Smooth muscle cell (in vitro differentiated cells): ENCODE measurements around the gene FAM107B. TPM values are rescaled to one million over a fixed set of nuclear protein-coding genes. Genes with fewer than 3 reads are reported as not detected.

Experiments used
- DNase-seq: peaks from one replicate; lab custom pipeline; 2025; ENCODE audit not compliant: unreplicated experiment; lab: John Stamatoyannopoulos, UW
- H2AFZ ChIP-seq: fragments of 200-600 bp; sonication (generic); 2 replicates; pipeline ENCODE4 v1.6.0; 2016; ENCODE audit warnings: antibody characterized with exemption, low read depth, mild to moderate bottlenecking
- H3F3A ChIP-seq: fragments of 200-600 bp; sonication (generic); 2 replicates; pipeline ENCODE4 v1.6.0; 2017; ENCODE audit warnings: antibody characterized with exemption, low read depth
- H3K27ac ChIP-seq: fragments of 200-600 bp; sonication (generic); 2 replicates; pipeline ENCODE4 v1.5.1; 2016; ENCODE audit warnings: low read depth, mild to moderate bottlenecking
- H3K27me3 ChIP-seq: fragments of 200-600 bp; sonication (generic); 2 replicates; pipeline ENCODE4 v1.6.1; 2016; ENCODE audit warnings: low read depth, mild to moderate bottlenecking
- H3K36me3 ChIP-seq: fragments of 200-600 bp; sonication (generic); 2 replicates; pipeline ENCODE4 v1.5.1; 2016; ENCODE audit warnings: low read depth
- H3K4me1 ChIP-seq: fragments of 200-600 bp; sonication (generic); 2 replicates; pipeline ENCODE4 v1.5.1; 2016; ENCODE audit warnings: low read depth
- H3K4me2 ChIP-seq: fragments of 200-600 bp; sonication (generic); 2 replicates; pipeline ENCODE4 v1.6.0; 2016; ENCODE audit warnings: mild to moderate bottlenecking
- H3K4me3 ChIP-seq: fragments of 200-600 bp; sonication (generic); 2 replicates; pipeline ENCODE4 v1.5.1; 2016; ENCODE audit warnings: mild to moderate bottlenecking
- H3K79me2 ChIP-seq: fragments of 200-600 bp; sonication (generic); 2 replicates; pipeline ENCODE4 v1.6.0; 2016; ENCODE audit warnings: low read depth, mild to moderate bottlenecking
- H3K9ac ChIP-seq: fragments of 200-600 bp; sonication (generic); 2 replicates; pipeline ENCODE4 v1.6.0; 2016; ENCODE audit warnings: low read depth
- H3K9me3 ChIP-seq: fragments of 200-600 bp; sonication (generic); replicated peaks from 2 replicates; pipeline ENCODE4 v1.5.1; 2016; ENCODE audit warnings: low read depth
- H4K20me1 ChIP-seq: fragments of 200-600 bp; sonication (generic); 2 replicates; pipeline ENCODE4 v1.6.0; 2016; ENCODE audit warnings: low read depth
- WGBS: methylation state at CpG from one replicate; pipeline ENCODE4 v1.1.7; 2016; ENCODE audit warnings: low lambda C conversion rate; 5-methylcytosine and 5-hydroxymethylcytosine counted together
- polyA plus RNA-seq: library from polyadenylated mRNA; unstranded; fragments of >200 nt; fragmentation: Nextera tagmentation; extraction: Ambion mirVana; gene quantifications from 2 replicates; pipeline ENCODE4 v1.2.1, GENCODE V29; 2016
- total RNA-seq: library from RNA; depleted of rRNA; stranded (reverse); fragments of >200 nt; gene quantifications from 2 replicates; pipeline ENCODE4 v1.2.3, GENCODE V29; 2014
- TF ChIP-seq, protein P1 (sequence below): fragments of 200-600 bp; sonication (generic); IDR thresholded peaks from 2 replicates; pipeline ENCODE4 v1.5.1; 2017; ENCODE audit warnings: borderline replicate concordance, mild to moderate bottlenecking, antibody characterized with exemption; ENCODE audit not compliant: insufficient read depth, poor library complexity, severe bottlenecking

The FAM107B gene
- total and polyA plus RNA-seq, 2 experiments from 2014 or later, result 8.7 to 9.0 TPM

DNA sequence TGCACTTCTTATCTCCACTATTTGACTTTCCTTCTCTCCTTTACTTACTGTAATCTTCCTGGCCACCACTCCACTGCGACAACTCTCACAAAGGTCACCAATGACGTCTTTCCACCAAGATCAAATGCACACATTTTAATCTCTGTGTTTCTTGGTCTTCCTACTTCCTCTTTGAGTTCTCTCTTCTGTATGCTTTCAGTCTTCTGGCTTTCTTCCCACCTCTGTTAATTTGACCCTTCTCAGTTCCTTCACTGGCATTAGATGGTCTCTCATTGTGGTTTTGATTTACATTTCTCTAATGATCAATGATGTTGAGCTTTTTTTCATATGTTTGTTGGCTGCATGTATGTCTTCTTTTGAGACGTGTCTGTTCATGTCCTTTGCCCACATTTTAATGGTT is 31.9 kb downstream of the FAM107B start:
- DNase-seq, result no peak
- H3F3A ChIP-seq, result no peaks in the 10 kb centered on the region
- H3K27ac ChIP-seq, result no peak overlapping the region
- no peak overlapping the region for H3K9ac ChIP-seq
- TF ChIP-seq, protein P1, sequence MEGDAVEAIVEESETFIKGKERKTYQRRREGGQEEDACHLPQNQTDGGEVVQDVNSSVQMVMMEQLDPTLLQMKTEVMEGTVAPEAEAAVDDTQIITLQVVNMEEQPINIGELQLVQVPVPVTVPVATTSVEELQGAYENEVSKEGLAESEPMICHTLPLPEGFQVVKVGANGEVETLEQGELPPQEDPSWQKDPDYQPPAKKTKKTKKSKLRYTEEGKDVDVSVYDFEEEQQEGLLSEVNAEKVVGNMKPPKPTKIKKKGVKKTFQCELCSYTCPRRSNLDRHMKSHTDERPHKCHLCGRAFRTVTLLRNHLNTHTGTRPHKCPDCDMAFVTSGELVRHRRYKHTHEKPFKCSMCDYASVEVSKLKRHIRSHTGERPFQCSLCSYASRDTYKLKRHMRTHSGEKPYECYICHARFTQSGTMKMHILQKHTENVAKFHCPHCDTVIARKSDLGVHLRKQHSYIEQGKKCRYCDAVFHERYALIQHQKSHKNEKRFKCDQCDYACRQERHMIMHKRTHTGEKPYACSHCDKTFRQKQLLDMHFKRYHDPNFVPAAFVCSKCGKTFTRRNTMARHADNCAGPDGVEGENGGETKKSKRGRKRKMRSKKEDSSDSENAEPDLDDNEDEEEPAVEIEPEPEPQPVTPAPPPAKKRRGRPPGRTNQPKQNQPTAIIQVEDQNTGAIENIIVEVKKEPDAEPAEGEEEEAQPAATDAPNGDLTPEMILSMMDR, result no peak
- H3K79me2 ChIP-seq, result no peaks in the 10 kb centered on the region
- no peak overlapping the region for H3K4me3 ChIP-seq
- H3K4me1 ChIP-seq, result no peaks in the 10 kb centered on the region
- H3K9me3 ChIP-seq, result no peaks in the 10 kb centered on the region
- no peaks in the 10 kb centered on the region for H3K27me3 ChIP-seq
- no peaks in the 10 kb centered on the region for H3K36me3 ChIP-seq
- H2AFZ ChIP-seq, result no peak overlapping the region
- H3K4me2 ChIP-seq, result no peak overlapping the region
- H4K20me1 ChIP-seq, result no peaks in the 10 kb centered on the region
- WGBS, result 58% methylated on average over 3 of the region's 3 CpGs

DNA sequence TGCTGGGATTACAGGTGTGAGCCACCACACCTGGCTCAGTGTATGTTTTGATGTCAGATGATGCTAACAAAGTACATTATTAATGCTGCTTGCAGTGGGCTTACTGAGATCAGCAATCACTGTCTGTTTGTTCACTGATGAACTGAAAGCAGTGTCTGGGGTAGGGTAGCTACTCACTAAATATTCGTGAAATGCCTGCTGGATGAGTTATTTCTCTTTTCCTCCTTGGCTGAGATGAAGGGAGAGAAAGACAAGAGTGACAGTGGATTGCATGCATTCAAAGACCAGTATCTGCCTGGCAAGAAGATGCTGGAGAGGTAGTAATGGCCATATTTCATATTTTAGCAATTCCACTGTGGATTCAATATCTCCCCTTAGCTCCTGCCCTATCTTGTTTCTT is 32.3 kb downstream of the FAM107B start:
- H3K79me2 ChIP-seq, result no peaks in the 10 kb centered on the region
- H3K9me3 ChIP-seq, result no peaks in the 10 kb centered on the region
- no peaks in the 10 kb centered on the region for H3F3A ChIP-seq
- no peak overlapping the region for H3K27ac ChIP-seq
- DNase-seq, result no peak
- no peak overlapping the region for H2AFZ ChIP-seq
- H3K9ac ChIP-seq, result no peak overlapping the region
- 84% methylated on average over 1 of the region's 1 CpG for WGBS
- TF ChIP-seq, protein P1, result no peak
- no peak overlapping the region for H3K4me3 ChIP-seq
- H3K36me3 ChIP-seq, result no peaks in the 10 kb centered on the region
- H3K27me3 ChIP-seq, result no peaks in the 10 kb centered on the region
- H4K20me1 ChIP-seq, result no peaks in the 10 kb centered on the region
- H3K4me2 ChIP-seq, result no peak overlapping the region
- H3K4me1 ChIP-seq, result no peaks in the 10 kb centered on the region

DNA sequence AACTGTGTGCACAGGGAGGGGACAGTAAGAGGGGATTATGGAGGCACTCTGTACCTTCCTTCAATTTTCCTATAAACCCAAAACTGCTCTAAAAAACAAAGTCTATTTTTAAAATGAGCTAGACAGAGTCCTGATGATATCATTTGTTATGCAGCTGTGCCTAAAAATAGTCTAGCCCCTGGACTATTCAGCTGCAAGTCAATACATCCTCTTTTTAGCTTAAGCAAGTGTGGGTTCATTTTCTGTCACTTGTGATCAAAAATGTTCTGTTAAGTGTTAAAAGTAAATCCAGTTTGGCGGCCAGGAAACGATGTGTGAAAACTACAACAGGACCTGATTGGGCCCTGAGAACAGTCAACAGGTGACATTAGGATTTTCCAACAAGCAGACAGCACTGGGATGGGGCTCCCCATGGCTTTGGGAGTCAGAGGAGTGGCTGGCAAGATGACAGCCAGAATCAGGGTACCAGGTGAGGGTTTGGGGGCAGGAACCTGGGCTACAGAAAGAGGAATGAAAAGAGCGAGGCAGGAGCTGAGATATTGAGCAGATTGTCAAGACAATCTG is 33.9 kb downstream of the FAM107B start:
- DNase-seq, result no peak
- Histone ChIP-seq H3K27me3 (no peaks in the 10 kb centered on the region), H3K27ac (no peak overlapping the region), H3K9me3 (no peaks in the 10 kb centered on the region), H3F3A (no peaks in the 10 kb centered on the region), H3K4me2 (no peak overlapping the region), H3K79me2 (no peaks in the 10 kb centered on the region), H3K4me3 (no peak overlapping the region), H4K20me1 (no peaks in the 10 kb centered on the region), H3K4me1 (no peaks in the 10 kb centered on the region), H2AFZ (no peak overlapping the region), H3K36me3 (no peaks in the 10 kb centered on the region), H3K9ac (no peak overlapping the region)
- 83% methylated on average over 3 of the region's 3 CpGs for WGBS
- TF ChIP-seq, protein P1, result no peak
